Stimulated activated CD4-positive, alpha-beta T cell treated with anti-CD3 and anti-CD28 coated beads, Interleukin-15, amount 100 ng/mL, for 1 hour (primary cell): ENCODE results near the gene ALX3.
"Not testable (repeated sequence)": the region's sequence is repeated elsewhere in the genome, so short reads cannot be mapped to it uniquely, and the experiment has no call there.

Experiments used
- DNase-seq, 2 donors: peaks; one replicate each; pipeline ENCODE4 v3.0.0-alpha.2; 2020; ENCODE audit warnings: low read depth in 1 of 2, low spot score in 1 of 2

ALX3 gene

DNA sequence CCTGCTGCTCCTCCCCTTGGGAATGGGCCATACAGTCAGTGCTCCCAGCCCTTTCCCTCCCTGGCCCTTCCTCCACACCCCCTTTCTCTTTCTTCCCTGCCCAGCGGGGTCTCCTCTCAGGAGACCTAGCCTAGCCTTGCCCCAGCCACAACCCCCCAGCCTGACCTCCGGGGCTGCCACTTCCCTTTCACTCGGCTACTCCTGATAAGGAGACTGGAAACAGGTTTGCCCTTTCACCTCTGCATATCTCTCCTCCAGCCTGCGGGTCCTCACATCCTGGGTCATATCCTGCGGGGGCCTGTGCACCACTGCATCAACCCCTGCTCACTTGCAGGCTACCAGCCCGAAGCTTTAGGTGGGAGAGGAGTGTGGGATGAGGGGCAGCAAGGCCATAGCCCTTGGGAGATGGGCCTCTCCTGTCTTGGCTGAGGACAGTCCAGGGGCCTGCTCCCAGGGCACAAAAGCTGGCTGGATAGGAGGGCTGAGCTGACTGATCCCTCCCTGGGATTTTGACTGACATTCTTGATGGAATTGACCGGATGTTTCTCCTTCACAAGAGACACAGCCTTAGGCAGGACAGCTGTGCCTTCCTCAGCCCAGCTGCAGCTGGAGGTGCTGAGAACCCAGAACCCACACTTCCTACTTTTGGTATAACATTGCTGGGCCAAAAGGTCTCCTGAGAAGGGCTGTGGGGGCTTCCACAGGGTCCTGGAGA, 19.2 kb upstream of the ALX3 start:
- DNase-seq, result no peak

DNA sequence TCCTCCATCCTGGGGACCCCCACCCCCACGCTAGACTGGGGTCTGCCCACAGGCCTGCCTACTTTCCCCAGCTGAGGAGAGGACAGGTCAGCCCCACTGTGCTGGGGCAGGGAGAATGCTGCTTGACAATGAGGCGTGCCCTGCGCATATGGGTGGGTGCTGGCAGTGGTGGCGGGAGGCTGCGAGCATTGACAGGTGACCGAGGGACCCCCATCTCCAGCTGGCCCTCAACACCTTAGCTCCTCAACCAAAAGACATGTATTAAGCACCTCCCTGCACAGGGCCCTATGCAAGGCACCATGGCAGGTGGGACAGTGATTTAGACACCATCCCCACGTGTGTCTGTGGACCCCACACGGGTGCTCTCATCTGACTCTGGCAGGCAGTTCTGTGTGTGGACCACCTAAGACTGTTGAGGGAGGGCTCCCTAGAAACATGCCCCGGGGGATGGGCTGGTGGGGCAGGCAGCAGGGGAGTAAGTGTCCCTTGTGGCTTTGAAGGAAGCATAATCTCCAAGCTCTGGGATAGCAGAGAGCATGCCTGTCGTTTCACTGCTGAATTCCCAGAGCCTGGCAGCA, 18.4 kb upstream of the ALX3 start:
- no peak for DNase-seq

DNA sequence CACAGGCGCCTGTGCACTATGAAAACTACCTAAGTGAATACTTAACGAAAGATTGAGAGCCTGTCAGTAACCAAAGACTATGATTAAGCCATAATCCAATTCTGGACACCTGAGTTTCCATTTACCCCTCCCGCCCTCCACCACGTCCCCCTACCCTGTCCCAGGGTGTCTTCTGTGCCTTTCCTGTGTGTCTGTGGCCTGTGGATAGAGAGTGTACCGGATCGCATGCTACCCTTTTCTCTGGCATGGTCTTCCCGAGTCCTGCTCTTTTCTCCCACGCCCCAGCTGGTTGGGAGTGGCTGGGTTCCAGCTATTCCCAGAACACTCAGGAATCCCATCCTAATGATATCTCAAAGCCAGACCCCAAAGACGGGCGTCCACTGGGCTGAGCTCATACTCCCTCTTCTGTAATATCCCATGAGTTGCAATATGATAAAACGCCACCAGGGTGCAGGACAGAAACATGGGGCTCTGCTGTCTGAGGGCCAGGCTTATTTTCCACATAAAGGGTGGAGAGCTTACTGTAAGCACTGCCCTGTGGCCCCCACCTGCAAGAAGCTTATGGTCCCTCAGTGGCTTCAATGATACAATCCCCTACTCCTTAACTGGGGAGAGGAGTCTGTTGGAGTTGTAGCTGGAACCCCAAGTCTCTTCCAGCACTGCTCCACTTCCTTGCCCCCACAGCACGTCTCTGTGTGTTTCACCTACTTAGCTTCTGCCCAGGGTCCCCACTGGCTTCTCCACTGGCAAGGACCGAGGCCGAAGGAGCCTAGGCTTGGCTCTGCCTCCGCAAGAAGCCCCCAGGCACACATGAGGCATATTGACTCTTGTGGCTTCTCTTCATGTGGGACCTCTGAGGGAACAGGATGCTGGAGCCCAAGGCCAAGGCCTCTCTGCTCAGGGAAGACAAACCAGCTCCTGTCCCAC, 17.6 kb upstream of the ALX3 start:
- no peak for DNase-seq

DNA sequence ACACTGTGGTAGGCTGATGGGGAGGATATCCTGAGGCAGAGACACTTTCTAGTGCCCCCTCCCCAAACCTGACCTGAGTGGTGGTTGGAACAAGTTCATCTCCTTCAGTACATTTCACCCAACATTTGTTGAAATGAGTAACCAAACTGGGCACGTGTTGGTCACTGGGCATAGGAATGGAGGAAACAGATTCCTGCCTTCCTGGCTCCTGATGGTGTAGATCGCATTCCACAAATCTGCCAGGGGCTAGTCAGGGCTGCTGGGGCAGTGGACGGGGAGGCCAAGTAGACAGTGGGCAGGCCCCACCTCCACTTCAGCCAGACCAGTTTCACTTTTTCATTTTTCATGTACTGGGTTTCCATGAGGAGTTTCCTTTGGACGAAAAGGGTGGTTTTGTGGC, 16.5 kb upstream of the ALX3 start:
- DNase-seq, result no peak

DNA sequence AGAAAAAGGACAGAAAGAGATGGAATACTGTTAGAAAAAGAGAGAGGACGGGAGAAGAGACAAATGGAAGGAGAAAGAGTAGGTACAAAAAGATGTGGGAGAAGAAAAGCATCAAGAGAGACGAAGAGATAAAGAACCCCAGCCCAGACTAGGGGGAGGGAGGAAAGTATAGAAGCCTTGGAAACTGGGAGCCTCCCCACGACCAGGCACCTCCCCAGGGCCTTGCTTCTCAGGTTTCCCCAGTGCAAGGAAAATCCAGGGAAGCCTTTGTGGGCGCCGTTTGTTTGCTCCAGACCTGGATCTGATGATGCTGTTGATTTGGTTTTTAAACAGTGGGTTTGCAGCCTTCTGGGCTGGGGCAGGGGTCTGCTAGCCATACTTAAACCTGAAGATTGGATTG, 15.2 kb upstream of the ALX3 start:
- no peak for DNase-seq

DNA sequence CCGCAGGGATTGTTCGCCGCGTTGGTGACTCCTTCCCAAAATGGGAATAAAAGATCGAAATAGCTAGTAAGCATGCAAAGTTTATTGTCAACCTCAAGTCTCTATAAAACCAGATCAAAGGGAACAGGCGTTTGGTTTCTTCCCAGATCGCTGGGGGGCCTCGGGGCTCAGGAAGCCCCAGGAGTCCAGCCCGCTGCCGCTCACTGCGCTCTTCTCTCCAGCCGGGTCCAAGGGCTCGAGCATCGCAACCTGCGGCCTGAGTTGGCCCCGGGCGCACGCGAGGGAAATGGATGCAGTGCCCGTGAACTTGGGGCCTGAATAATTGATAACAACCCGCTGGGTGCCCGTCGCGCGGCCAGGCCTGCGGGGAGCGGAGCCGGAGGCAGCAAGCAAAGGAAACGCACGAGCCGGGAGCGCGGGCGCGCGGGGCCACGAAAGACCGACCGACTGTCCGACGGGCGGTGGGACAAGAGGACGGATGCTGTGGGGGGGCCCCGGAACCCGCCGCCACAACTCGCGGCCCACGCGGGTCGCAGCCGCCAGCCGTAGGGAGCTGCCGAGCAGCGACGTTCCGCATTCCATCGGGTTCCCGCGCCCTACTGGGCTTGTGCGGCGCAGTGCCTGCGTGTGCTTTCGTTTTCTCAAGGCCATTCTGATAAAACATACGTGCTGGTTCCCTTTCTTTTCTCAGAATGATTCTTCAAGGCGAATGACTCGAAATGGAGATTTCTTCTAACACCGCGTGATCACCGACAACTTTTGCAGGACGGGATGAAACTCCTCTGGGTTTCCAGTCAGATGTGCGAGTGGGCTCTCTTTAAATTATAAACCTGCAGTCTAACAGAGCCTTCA, 14.0 kb upstream of the ALX3 start:
- no peak for DNase-seq

DNA sequence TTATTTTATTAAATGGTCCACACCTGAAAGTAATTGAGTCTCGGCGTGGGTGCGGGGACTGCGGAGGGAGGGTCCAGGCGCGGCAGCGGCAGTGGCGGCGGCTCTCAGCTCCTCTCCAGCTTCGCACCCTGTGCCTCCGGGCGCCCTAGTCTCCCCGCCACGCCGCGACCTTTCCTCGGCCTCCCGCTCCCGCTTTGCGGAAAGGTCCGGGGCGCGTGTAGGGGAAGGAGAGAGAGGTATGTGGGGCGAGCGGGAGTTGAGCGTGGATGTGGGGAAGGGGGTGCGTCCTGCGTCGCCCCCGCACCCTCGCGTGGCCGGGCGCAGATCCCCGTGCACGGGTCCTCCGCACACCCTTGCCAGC, 13.4 kb upstream of the ALX3 start:
- DNase-seq, result no peak

DNA sequence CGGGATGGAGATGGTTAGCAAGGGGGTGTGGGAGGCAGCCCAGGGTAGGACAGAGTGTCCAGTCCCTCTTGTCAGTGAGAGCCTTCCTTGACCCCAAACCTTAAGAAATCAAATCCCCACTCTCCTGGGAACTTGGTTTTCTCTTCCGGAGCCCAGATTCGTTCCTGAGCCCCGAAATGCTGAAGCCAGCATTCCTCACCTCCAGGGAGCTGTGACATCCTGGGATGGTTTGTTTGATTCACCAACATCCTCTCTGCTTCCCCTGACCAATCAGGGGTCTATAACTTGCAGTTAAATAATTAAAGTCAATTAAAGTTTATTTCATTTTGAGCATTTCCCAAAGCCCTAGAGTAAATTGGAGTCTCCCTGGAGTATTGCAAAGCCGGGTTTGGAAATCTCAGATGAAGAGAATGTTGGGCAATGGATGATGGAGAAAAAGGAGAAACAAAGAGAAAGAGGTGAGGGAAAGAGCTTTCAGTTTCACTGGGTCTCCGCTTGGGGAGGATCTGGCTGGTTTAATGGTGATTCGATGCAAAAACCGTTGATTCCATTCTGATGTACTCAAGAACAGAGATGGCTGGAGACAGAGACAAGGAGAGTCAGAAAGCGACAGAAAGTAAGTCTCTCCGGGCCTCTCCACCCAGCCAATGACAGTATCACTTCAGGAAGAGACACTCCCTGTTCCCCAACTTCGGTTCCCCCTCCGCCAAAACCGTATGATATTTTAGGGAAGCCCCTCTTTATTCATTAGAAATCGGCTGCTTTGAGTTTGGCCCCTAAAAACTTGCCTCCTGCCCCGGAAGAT, 12.8 kb upstream of the ALX3 start:
- no peak for DNase-seq

DNA sequence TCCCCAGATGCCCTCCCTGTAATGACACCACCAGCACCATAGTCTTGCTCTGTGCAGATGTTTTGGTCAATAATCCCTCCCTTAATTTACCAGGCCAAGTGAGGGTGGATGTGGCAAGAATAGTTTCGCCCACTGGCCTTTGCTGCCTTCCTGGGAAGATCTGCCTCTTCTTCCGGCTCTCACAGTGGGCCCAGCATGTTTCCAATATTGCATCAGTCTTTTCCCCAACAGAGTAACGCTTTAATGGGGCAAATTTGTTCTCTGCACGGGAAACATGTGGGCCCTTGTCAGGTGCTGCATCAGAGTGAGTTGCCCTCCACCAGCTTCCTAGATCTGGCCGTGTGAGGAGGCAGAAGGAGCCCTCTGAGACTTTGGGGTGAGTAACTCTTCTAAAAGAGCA, 12.0 kb upstream of the ALX3 start:
- no peak for DNase-seq

DNA sequence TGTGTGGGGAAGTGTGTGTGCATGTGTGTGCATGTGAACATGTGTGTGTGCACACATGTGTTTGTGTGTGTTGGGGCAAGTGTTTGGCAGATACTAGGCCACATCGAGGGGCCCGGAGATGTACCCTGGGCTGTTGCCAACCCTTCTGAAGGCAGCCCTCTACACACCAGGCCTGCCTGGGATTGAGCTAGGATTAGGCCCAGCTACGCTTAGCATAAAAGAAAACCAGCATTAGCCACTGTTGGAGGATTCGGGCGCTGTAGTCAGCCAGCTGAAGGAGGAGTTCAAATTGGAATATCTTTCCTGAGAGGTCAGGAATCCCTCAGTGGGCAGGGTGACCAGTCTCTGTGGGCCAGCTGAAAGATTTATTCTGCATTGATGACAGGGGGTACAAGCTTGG, 10.6 kb upstream of the ALX3 start:
- DNase-seq, result no peak

DNA sequence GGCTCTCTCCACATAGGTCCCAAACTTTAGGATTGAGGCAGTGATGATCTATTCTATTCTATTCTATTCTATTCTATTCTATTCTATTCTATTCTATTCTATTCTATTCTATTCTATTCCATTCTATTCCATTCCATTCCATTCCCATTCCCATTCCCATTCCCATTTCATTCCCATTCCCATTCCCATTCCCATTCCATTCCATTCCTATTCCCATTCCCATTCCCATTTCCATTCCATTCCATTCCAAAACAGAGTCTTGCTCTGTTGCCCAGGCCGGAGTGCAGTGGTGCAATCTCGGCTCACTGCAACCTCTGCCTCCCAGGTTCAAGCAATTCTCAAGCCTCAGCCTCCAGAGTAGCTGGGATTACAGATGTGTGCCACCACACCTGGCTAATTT, 9.5 kb upstream of the ALX3 start:
- DNase-seq, result not testable (repeated sequence)

DNA sequence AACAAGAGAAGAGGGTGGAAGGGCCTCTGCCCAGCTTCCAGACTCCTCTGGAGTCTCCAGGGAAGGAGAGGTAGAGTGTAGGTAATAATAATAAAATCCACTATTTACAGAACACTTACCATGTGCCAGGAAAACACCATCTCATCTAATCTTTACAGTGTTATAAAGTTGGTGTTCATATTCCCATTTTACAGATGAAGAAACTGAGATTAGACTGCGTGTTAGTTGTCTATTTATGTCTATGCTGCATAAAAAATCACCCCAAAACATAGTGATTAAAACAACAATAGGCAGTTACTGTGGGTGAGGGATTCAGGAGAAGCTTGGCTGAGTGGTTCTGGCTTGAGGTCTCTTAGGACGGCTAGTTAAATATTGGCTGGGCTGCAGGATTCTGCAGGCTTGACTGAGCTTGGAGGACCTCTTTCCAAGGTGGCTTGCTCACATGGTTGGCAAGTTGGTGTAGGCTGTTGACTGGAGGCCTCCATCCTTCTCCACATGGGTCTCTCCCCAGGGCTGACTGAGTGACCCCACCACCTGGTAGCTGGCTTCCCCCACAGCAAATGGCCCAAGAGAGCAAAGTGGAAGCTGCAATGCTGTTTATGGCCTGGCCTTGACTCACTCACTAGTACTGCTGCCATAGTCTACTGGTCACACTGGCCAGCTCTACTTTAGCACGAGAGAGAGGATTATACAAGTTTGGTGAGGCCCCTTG, 6.5 kb upstream of the ALX3 start:
- no peak for DNase-seq

DNA sequence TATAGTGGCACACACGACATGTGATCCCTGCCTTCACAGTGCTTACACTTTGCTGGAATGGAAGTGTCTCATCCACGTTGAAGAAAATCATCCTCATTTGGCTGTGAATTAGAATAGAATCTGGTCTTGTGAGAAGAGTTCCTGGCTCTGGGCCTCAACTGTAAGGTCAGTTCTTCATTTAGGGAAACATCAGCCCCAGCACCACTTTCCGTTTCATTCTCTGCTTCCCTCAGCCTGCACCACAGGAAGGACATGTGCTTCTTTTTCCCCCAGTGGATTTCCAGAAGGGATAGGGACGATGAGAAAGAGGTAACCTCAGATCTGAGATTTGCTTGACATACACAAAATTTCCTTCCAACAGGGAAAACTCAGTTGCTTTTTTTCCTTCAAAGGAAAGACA, 3.7 kb upstream of the ALX3 start:
- no peak for DNase-seq

DNA sequence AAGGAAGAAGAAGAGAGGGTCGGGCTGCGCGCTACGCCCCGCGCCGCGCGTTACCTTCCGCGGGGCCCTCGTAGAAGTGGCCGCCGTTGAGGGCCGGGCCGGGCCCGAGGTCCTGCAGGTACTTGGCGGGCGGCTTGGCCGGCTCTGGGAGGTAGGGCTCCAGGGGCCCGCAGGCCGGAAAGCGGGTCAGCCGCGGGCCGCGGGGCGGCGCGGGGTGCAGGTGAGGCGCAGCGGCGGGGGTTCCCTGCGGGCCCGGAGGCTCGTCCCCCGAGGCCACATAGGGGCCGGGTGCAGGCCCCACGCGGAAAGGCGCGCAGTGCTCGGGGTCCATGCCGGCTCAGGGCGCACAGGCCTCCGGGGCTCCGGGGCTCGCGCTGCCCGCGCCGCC, 196 bp downstream of the ALX3 start:
- DNase-seq, result no peak

DNA sequence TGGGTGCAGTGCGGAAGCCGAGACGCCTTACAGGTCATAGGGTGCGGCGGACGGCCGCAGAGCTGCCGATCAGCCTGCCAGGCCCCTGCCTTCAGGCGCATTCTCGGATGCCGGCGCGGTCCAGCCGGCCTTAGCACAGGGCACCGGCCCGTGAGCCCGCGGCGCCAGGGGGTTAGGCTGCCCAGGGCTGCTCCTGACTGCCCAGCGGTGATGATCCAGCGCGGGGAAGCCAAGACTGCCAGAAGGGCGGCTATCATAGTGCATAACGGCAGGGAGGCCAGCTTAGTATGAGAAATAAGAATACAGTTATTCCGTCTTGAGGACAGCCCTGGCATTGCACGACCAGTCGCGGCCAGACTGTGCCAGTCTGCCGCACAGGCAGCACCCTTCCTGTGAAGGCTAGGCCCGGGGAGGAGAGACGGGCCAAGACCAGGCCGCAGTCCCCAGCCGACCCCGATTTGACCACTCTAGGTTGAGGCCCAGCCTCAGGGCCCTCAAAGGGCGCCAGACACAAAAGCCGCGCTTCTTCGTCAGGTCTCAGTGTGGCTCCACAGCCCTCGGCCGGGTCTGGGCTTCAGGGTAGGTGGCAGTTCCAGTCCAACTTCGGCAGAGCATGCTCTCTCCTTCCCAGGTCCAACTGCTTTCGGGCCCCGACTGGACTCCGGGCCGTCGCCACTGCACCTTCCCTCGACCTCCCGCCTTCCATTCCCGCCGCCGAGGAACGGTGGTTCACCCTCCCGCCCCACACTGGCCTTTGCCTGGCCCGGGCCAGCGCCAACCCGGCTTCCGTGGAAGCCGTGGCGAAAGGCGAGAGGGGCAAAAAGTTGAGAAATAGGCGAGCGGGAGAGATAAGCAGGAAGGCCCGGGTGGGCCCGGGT, 829 bp downstream of the ALX3 start:
- DNase-seq, result no peak

DNA sequence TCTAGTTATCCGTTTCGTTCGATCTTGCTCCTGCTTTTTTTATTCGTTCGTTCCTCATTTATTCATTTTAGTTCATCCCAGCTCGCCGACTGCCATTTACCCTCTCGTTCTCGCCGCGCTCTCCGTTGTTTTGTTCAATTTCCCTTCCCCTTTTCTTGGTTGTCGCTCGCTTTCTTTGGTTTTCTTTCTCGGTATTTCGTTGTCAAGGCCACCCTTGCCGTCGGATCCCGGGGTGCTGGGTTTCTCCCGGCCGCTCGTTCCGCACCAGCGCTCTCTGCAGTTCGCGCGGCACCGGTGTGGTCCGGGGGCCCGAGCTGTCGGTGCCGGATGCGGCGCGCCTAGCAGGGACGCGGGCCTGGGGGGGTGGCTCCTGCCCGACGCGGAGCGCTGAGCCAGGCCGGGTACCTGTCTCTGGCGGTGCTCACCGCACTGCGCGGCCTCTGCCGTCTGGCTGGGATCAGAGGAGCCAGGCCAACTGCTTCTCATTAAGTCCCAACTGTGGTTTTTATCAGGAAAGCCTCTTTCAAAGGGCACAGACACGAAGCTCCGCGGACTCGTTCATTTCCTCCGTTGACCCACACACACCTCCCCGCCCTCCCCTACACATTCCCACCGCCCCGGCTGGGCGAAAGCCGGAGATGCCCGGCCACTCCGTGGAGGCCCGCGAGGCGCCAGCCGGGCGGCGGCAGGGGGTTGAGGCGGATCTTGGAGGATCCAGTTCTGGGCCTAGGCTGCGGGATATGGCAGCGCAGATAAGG, 1.6 kb downstream of the ALX3 start:
- no peak for DNase-seq

DNA sequence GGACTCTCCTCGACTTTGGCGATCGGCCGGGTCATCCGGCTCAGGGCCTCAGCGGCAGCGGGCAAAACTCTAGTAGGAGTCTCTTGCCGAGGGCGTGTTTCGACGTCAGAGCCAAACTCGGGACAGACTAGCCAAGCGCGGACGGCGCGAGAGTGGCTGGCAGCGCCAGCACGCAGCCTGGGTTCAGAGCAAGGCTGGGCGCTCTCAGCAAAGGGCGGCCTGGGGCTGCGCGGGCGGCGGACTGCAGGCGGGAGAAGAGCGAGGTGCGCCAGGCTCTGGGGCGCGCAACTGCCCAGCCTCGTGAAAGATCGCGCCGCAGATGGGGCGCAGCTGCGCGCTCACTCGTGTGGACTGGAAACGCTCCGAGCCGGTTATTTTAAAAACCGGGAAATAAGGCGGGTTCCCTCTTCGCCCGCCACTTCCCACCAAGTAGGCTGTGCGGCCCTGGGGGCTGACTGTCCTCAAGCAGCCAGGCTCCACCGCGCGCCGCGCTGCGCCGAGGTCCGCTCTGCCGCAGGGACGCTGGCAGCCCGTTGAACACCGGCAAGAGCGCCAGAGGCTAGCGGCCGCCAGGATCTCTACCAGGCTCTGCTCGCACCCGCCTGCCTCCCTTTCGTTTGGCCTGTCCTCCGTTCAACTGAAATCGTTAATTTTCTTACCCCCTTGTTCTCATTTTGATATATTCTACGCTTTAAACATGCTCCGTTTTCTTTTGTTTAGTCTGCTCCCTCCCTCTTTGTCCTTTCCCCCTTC, 2.4 kb downstream of the ALX3 start:
- DNase-seq, result no peak

DNA sequence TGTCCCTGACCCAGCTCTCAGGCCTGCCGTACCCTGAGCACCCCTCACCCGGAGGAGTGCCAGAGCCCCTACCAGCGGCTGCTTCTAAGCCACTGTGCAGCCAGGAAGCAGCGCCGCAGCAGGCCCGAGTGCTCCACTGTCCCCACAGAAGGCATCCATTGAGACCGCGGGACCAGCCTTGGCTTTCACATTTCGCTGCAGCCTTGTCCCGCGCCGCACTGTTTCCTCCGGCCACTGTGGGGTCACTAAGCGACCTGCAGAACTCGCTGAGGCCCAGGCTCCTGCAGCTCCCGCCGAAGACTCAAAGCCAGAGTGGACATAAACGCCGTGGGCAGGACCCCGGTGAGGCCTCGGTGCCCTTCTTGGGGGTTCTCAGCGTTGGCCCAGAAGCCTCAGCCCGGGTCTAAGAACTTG, 3.0 kb downstream of the ALX3 start:
- DNase-seq, result no peak
